ENCODE results near the gene OPCML. TPM values are rescaled to one million over a fixed set of nuclear protein-coding genes. Genes with fewer than 3 reads are reported as not detected.

OPCML gene
- total RNA-seq, 1 experiment from 2014 or later: 0.94 TPM

- no CpG with 5 or more reads among the region's 12 CpGs for WGBS (ENCODE audit: extremely low coverage, insufficient read length, low lambda C conversion rate)
These were observed 370.1 kb downstream of the OPCML start for GRCh38 chr11:133162227-133162626.

More at GRCh38 chr11:133162227-133162626, 370.1 kb downstream of the OPCML start:
- no peak overlapping the region for H3K4me2 ChIP-seq (ENCODE audit: insufficient read depth, insufficient read length, low read length)
- H3K56ac ChIP-seq (ENCODE audit: insufficient read length, low read depth, low read length): no peak overlapping the region
- H3K79me2 ChIP-seq (ENCODE audit: insufficient read depth, low read length): no peaks in the 10 kb centered on the region; the same call in 1 of the 2 replicates
- no peak overlapping the region for H3K4ac ChIP-seq (ENCODE audit: low read depth, low read length)
- Mint-ChIP-seq H3K4me3 (no peak overlapping the region), H3K4me1 (peaks cover 28 to 32% of the 10 kb centered on the region in 2 experiments), H3K27me3 (ENCODE audit: low read depth) (no peaks in the 10 kb centered on the region; the same call in 1 of the 2 replicates), H3K27ac (no peak overlapping the region), H3K36me3 (ENCODE audit: insufficient read depth in 1 of 3, low read depth in 3 of 3) (no peaks in the 10 kb centered on the region), H3K9me3 (no peaks in the 10 kb centered on the region)
- no peaks in the 10 kb centered on the region for H3K27me3 ChIP-seq (ENCODE audit: insufficient read depth, low read length)
- H3K23me2 ChIP-seq (ENCODE audit: insufficient read length, low read depth, low read length, poor library complexity, severe bottlenecking): no peaks in the 10 kb centered on the region
- no peak overlapping the region for H4K8ac ChIP-seq (replicated peaks; ENCODE audit: insufficient read length, low read depth, low read length)
- H3K79me1 ChIP-seq (ENCODE audit: insufficient read depth, low read depth, low read length, poor library complexity, severe bottlenecking): no peaks in the 10 kb centered on the region
- no peak overlapping the region for H3K9ac ChIP-seq (ENCODE audit: extremely low read depth, insufficient read length, low read length)
- DNase-seq: no peak
- H2BK5ac ChIP-seq (ENCODE audit: insufficient read length, low read length): no peak overlapping the region
- no peak overlapping the region for H4K91ac ChIP-seq (ENCODE audit: insufficient read length, low read depth, low read length)
- no peak overlapping the region for H3K18ac ChIP-seq (ENCODE audit: insufficient read length, low read depth, low read length)
- TF ChIP-seq CTCF (conservative IDR thresholded peaks at IDR 0.05): no peak
- no peaks in the 10 kb centered on the region; the same call in 1 of the 2 replicates for H3K4me1 ChIP-seq (ENCODE audit: insufficient read depth, low read length)
- H2BK12ac ChIP-seq (ENCODE audit: insufficient read length, low read depth, low read length): no peak overlapping the region
- H2BK20ac ChIP-seq (ENCODE audit: low read depth, low read length, poor library complexity, severe bottlenecking): no peak overlapping the region
- H2AK5ac ChIP-seq (ENCODE audit: insufficient read length, low read length): no peak overlapping the region
- no peak overlapping the region for H2BK120ac ChIP-seq (ENCODE audit: low read depth, low read length, poor library complexity, severe bottlenecking)
- no peak overlapping the region for H3T11ph ChIP-seq (ENCODE audit: low read length)
- H2BK15ac ChIP-seq (ENCODE audit: low read depth, low read length): no peak overlapping the region
- H4K5ac ChIP-seq (ENCODE audit: insufficient read length, low read depth, low read length): no peak overlapping the region
- no peak overlapping the region for H3K27ac ChIP-seq (ENCODE audit: insufficient read length, low read depth, low read length)
- no peaks in the 10 kb centered on the region for H3K9me3 ChIP-seq (ENCODE audit: control insufficient read depth, low read depth, low read length)
- no peak overlapping the region for H2AFZ ChIP-seq (ENCODE audit: low read length)
- H4K20me1 ChIP-seq (ENCODE audit: control insufficient read depth, insufficient read depth, insufficient read length): no peaks in the 10 kb centered on the region
- H3K14ac ChIP-seq (ENCODE audit: insufficient read depth, low read length): no peak overlapping the region
- no peak overlapping the region for H3K23ac ChIP-seq (ENCODE audit: insufficient read length, low read depth, low read length)

Measured in H9 (cell line).